Transverse colon (tissue), 4 donors: ENCODE data around the gene PRDM5. TPM values are rescaled to one million over a fixed set of nuclear protein-coding genes. Genes with fewer than 3 reads are reported as not detected.

Experiments used
- DNase-seq: peaks from one replicate; pipeline ENCODE4 v3.0.0-alpha.2; 2019
- H3K27ac ChIP-seq, 4 donors: fragments of 200-600 bp; sonication (generic); 2 replicates each; pipeline ENCODE4 v1.5.1; 2016 to 2018; ENCODE audit warnings: inconsistent platforms in 4 of 4
- H3K27me3 ChIP-seq: fragments of 200-600 bp; sonication (generic); 2 replicates; pipeline ENCODE4 v1.5.1; 2017; ENCODE audit warnings: inconsistent platforms
- H3K36me3 ChIP-seq, 4 donors: fragments of 200-600 bp; sonication (generic); 2 replicates each; pipeline ENCODE4 v1.5.1; 2017 to 2019; ENCODE audit warnings: inconsistent platforms in 4 of 4
- H3K4me1 ChIP-seq, 4 donors: fragments of 200-600 bp; sonication (generic); 2 replicates each; pipeline ENCODE4 v1.5.1; 2017 to 2020; ENCODE audit warnings: inconsistent platforms in 4 of 4
- H3K4me3 ChIP-seq, 4 donors: fragments of 200-600 bp; sonication (generic); 1 replicate in 1 of 4; 2 replicates in 3 of 4; pipeline versions ENCODE4 v1.5.1 to v1.6.1; 2017 to 2019; ENCODE audit warnings: inconsistent platforms in 4 of 4
- H3K9me3 ChIP-seq, 2 donors: fragments of 200-600 bp; sonication (generic); 2 replicates each; pipeline ENCODE4 v1.5.1; 2017 to 2019; ENCODE audit warnings: inconsistent platforms in 2 of 2
- EP300 ChIP-seq: sonication (generic); formaldehyde crosslinking; IDR thresholded peaks from one replicate; pipeline ENCODE4 v1.6.1; 2017; ENCODE audit warnings: antibody characterized with exemption, low read depth
- POLR2A ChIP-seq: fragments of 450-650 bp; IDR thresholded peaks from one replicate; pipeline ENCODE4 v1.6.1; 2016; ENCODE audit warnings: antibody characterized with exemption, mild to moderate bottlenecking, moderate library complexity
- POLR2AphosphoS5 ChIP-seq, 3 donors: sonication (generic); formaldehyde crosslinking; IDR thresholded peaks; one replicate each; pipeline ENCODE4 v1.6.1; 2016; ENCODE audit warnings: antibody characterized with exemption in 3 of 3
- WGBS, 2 donors: methylation state at CpG; one replicate each; pipeline ENCODE4 v1.1.5; 2018; ENCODE audit warnings: low coverage in 1 of 2; 5-methylcytosine and 5-hydroxymethylcytosine counted together
- in situ Hi-C, 4 donors: fragments of 200-750 bp; cut with MboI; loops; one replicate each; pipeline versions ENCODE4 v1.15.0 to v1.15.1; 2017; ENCODE audit warnings: low sequenced_read_pairs in 3 of 4, low pct_ligation_motif_present in 1 of 4, low pct_unique_long_range_greater_than_20kb in 1 of 4
- intact Hi-C: fragments of 100-400 bp; cut with DNase I; formaldehyde crosslinking; loops from one replicate; pipeline ENCODE4 v1.15.1; 2023; ENCODE audit warnings: low total_unique reads
- total RNA-seq, 4 donors: library from RNA; depleted of rRNA; stranded (reverse); fragments of >200 nt; gene quantifications; one replicate each; pipeline ENCODE4 v1.1.0, GENCODE V29; 2016
- TF ChIP-seq, protein P1 (sequence below), 5 experiments: fragments of 200-600 bp in 3 of 5; fragments of 450-650 bp in 2 of 5; sonication (generic) in 3 of 5; IDR thresholded peaks; 1 replicate in 2 of 5; 2 replicates in 3 of 5; pipeline ENCODE4 v1.5.1; 2016 to 2017; ENCODE audit warnings: antibody characterized with exemption in 5 of 5, inconsistent platforms in 3 of 5, mild to moderate bottlenecking in 2 of 5, moderate library complexity in 1 of 5

The PRDM5 gene
- total RNA-seq, 4 donors from 2014 or later: 3.8 to 7.9 (median 6.9) TPM

DNA sequence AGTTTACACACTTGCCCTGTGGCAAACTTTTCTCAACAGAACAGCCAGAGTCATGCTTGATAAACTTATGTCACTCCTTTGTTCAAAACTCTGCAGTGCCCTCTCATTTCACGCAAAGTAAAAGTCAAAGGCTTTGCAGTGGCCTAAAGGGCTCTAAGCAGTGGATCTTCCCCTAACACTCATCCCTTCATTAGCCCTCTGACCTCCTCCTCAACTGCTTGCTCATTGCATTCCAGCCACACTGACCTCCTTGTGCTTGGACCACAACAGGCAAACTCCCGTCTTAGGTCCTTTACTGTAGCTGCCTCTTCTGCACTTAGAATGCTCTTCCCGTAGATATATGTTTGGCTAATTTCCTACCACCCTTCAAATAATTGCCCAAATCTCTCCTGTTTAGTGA is 5.6 kb downstream of the PRDM5 start:
- H3K4me1 ChIP-seq: peaks cover 9 to 23% (median 13%) of the 10 kb centered on the region in 4 donors
- no peak for TF ChIP-seq POLR2A
- TF ChIP-seq EP300: no peak
- no peak for TF ChIP-seq POLR2AphosphoS5 (IDR thresholded peaks at IDR 0.05)
- TF ChIP-seq, protein P1, sequence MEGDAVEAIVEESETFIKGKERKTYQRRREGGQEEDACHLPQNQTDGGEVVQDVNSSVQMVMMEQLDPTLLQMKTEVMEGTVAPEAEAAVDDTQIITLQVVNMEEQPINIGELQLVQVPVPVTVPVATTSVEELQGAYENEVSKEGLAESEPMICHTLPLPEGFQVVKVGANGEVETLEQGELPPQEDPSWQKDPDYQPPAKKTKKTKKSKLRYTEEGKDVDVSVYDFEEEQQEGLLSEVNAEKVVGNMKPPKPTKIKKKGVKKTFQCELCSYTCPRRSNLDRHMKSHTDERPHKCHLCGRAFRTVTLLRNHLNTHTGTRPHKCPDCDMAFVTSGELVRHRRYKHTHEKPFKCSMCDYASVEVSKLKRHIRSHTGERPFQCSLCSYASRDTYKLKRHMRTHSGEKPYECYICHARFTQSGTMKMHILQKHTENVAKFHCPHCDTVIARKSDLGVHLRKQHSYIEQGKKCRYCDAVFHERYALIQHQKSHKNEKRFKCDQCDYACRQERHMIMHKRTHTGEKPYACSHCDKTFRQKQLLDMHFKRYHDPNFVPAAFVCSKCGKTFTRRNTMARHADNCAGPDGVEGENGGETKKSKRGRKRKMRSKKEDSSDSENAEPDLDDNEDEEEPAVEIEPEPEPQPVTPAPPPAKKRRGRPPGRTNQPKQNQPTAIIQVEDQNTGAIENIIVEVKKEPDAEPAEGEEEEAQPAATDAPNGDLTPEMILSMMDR (IDR thresholded peaks at IDR 0.05): no peak
- no peaks in the 10 kb centered on the region for H3K9me3 ChIP-seq
- intact Hi-C loops (no loop called here), in situ Hi-C loops (no loop called here)
- no peak overlapping the region for H3K27ac ChIP-seq
- WGBS, 2 donors: 54 to 100% methylated on average over 2 to 3 of the region's 3 CpGs
- no peaks in the 10 kb centered on the region for H3K27me3 ChIP-seq
- H3K4me3 ChIP-seq: no peak overlapping the region
- no peak for DNase-seq
- H3K36me3 ChIP-seq: no peaks in the 10 kb centered on the region

DNA sequence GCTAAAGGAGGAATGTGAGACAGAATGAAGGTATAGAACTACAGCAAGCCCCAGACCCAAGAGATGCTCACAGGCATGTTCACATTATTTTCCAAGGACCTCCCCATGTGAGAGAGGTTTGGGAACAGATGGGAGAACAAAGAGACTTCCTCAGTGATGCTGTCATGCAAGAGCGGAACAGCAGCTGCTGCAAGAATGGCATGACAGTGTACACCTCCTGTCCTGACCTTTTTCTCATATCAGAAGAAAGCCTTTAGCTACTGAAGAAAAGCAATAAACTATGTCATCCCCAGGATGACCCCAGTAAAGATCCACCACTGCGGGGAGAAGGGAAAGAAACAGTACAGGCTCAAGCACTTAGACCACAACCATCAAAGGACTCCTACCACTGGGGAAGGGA is 7.2 kb downstream of the PRDM5 start:
- no peaks in the 10 kb centered on the region for H3K36me3 ChIP-seq
- no peak for DNase-seq
- peaks cover 5 to 11% (median 9%) of the 10 kb centered on the region in 4 donors for H3K4me1 ChIP-seq
- no peaks in the 10 kb centered on the region for H3K9me3 ChIP-seq
- no peak overlapping the region for H3K27ac ChIP-seq
- 88 to 92% methylated on average over 2 of the region's 2 CpGs for WGBS, 2 donors
- no peaks in the 10 kb centered on the region for H3K27me3 ChIP-seq
- H3K4me3 ChIP-seq: no peak overlapping the region
- in situ Hi-C loops (no loop called here), intact Hi-C loops (no loop called here)
- TF ChIP-seq, protein P1 (IDR thresholded peaks at IDR 0.05): no peak
- TF ChIP-seq EP300: no peak
- no peak for TF ChIP-seq POLR2A
- TF ChIP-seq POLR2AphosphoS5 (IDR thresholded peaks at IDR 0.05): no peak

DNA sequence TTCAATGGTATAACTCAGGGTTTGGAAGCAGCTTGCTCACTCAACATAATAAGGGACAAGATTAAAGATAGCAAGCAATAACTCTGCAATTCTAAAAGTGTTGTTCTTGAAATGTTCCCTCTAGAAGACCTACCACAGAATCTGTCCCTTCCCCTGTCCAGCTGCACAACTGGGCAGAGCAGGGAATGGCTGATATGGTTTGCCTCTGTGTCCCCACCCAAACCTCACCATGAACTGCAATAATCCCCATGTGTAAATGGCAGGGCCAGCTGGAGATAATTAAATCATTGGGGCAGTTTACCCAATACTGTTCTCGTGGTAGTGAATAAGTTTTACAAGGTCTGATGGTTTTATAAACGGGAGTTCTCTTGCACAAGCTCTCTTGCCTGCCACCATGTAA is 19.1 kb downstream of the PRDM5 start:
- 83 to 84% methylated on average over 2 of the region's 2 CpGs for WGBS, 2 donors
- in situ Hi-C loops (no loop called here), intact Hi-C loops (no loop called here)

DNA sequence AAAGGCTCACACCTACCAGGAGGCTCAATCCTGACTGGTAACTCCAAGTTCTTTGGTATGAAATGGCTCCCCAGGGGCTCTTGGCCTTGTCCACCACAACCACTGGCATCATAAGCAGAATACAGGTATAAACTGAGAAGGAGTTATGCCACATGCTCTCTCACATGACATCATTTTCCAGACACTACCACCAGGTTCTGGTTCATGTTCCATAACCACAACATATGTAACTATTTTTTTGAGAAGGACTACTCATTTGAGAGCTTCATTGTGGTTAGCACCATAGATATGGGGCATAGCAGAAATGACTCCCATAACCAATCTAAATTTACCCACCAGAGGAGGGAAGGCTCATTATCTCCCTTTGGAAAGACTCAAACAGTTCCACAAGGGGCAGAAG is 19.6 kb downstream of the PRDM5 start:
- Histone ChIP-seq H3K4me1 (no peaks in the 10 kb centered on the region), H3K27me3 (no peaks in the 10 kb centered on the region), H3K9me3 (no peaks in the 10 kb centered on the region), H3K36me3 (no peaks in the 10 kb centered on the region), H3K27ac (no peak overlapping the region), H3K4me3 (no peak overlapping the region)
- no peak for DNase-seq
- TF ChIP-seq, protein P1 (IDR thresholded peaks at IDR 0.05): no peak
- TF ChIP-seq EP300 (no peak), POLR2AphosphoS5 (IDR thresholded peaks at IDR 0.05) (no peak), POLR2A (no peak)
- intact Hi-C loops (no loop called here), in situ Hi-C loops (no loop called here)

More for the DNA sequence above, 19.1 kb downstream of the PRDM5 start:
- no peak overlapping the region for H3K4me3 ChIP-seq
- TF ChIP-seq EP300 (no peak), POLR2A (no peak)
- DNase-seq: no peak
- no peak overlapping the region for H3K27ac ChIP-seq
- no peaks in the 10 kb centered on the region for H3K4me1 ChIP-seq
- H3K9me3 ChIP-seq: no peaks in the 10 kb centered on the region
- H3K36me3 ChIP-seq: no peaks in the 10 kb centered on the region
- no peaks in the 10 kb centered on the region for H3K27me3 ChIP-seq

DNA sequence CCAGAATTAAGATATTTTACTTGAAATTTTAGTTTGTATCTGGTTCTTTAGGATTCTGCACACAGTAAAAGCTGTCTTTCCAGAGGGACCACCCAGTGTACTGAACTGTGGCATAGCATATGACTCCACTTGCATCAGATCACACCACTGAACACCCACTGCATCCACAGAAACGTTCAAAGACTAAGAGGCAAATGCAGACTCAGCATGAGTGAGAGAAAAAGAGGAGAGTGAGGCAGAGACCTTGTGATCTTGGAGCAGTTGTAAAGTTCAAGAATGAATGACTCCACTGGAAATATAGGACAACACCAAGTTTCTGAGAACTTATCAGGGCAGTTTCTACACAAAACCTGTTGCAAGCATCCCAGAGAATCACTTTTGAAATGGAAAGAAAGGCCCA is 20.8 kb downstream of the PRDM5 start:
- Histone ChIP-seq H3K36me3 (no peaks in the 10 kb centered on the region), H3K27ac (no peak overlapping the region), H3K9me3 (no peaks in the 10 kb centered on the region), H3K4me3 (no peak overlapping the region), H3K27me3 (no peaks in the 10 kb centered on the region), H3K4me1 (no peaks in the 10 kb centered on the region)
- TF ChIP-seq EP300 (no peak), POLR2A (no peak), POLR2AphosphoS5 (IDR thresholded peaks at IDR 0.05) (no peak)
- TF ChIP-seq, protein P1 (IDR thresholded peaks at IDR 0.05): no peak
- in situ Hi-C loops (no loop called here), intact Hi-C loops (no loop called here)
- no peak for DNase-seq
- WGBS, 2 donors: 68 to 88% methylated on average over 1 of the region's 1 CpG
